C4-2B (cell line): ENCODE results near the gene PPP1R10.

Experiments
- ZFX ChIP-seq: fragments of 450-650 bp; IDR thresholded peaks from 2 replicates; pipeline ENCODE4 v1.6.1; 2017
- TF ChIP-seq, protein P1 (sequence below): fragments of 450-650 bp; conservative IDR thresholded peaks from 2 replicates; pipeline ENCODE4 v1.5.1; 2017; ENCODE audit warnings: mild to moderate bottlenecking

DNA sequence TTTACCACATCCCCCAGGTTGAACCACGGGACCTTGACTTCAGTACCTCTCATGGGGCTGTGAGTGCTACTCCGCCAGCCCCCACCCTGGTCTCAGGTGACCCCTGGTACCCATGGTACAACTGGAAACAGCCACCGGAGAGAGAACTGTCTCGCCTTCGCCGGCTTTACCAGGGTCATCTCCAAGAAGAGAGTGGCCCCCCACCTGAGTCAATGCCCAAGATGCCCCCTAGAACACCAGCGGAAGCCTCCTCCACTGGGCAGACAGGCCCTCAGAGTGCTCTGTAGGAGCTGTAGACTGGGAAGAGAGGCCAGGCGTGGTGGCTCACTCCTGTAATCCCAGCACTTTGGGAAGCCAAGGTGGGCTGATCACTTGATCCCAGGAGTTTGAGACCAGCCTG is 8.5 kb upstream of the PPP1R10 start:
- TF ChIP-seq, protein P1, sequence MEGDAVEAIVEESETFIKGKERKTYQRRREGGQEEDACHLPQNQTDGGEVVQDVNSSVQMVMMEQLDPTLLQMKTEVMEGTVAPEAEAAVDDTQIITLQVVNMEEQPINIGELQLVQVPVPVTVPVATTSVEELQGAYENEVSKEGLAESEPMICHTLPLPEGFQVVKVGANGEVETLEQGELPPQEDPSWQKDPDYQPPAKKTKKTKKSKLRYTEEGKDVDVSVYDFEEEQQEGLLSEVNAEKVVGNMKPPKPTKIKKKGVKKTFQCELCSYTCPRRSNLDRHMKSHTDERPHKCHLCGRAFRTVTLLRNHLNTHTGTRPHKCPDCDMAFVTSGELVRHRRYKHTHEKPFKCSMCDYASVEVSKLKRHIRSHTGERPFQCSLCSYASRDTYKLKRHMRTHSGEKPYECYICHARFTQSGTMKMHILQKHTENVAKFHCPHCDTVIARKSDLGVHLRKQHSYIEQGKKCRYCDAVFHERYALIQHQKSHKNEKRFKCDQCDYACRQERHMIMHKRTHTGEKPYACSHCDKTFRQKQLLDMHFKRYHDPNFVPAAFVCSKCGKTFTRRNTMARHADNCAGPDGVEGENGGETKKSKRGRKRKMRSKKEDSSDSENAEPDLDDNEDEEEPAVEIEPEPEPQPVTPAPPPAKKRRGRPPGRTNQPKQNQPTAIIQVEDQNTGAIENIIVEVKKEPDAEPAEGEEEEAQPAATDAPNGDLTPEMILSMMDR: no peak
- TF ChIP-seq ZFX: no peak
